Measurements from ENCODE around the gene CTIF. TPM values are rescaled to one million over a fixed set of nuclear protein-coding genes. Genes with fewer than 3 reads are reported as not detected.
A peak's percentile ranks its signal among the peaks of the same experiment; 100 is the strongest.

The CTIF gene
- total and polyA plus RNA-seq, 2 experiments from 2014 or later: 8.6 to 14.4 TPM

- Histone ChIP-seq H3K36me3 (ENCODE audit: insufficient read depth) (no peaks in the 10 kb centered on the region), H3K79me2 (replicated peaks; ENCODE audit: insufficient read depth) (no peaks in the 10 kb centered on the region), H3F3A (replicated peaks; ENCODE audit: low read depth) (0 out of 2 replicates have a peak, but pooled peaks cover 8% of the 10 kb centered on the region), H3K27me3 (ENCODE audit: insufficient read depth) (no peaks in the 10 kb centered on the region), H3K27ac (ENCODE audit: low read depth) (no peak overlapping the region), H4K20me1 (replicated peaks; ENCODE audit: insufficient read depth) (0 out of 2 replicates have a peak, but pooled peaks cover 2% of the 10 kb centered on the region), H2AFZ (no peak overlapping the region), H3K9me2 (ENCODE audit: insufficient read depth) (no peaks in the 10 kb centered on the region), H3K4me1 (ENCODE audit: insufficient read depth) (peaks cover 32% of the 10 kb centered on the region), H3K4me3 (no peak overlapping the region), H3K4me2 (no peak overlapping the region)
- Mint-ChIP-seq H3K27me3 (ENCODE audit: insufficient read depth, low read depth, poor library complexity) (peaks cover 20% of the 10 kb centered on the region), H3K27ac (no peak overlapping the region), H3K4me1 (peaks cover 49% of the 10 kb centered on the region), H3K4me3 (no peak overlapping the region), H3K36me3 (ENCODE audit: low read depth) (peaks cover 7% of the 10 kb centered on the region; the same call in 2 of the 3 replicates), H3K9me3 (peaks cover 8% of the 10 kb centered on the region; the same call in 2 of the 3 replicates)
- TF ChIP-seq REST (IDR thresholded peaks at IDR 0.05; ENCODE audit: unreplicated experiment) (no peak), EZH2phosphoT487 (IDR thresholded peaks at IDR 0.05; ENCODE audit: unreplicated experiment) (no peak), ZNF331 (CRISPR knock-in tag; IDR thresholded peaks at IDR 0.05; ENCODE audit: low read depth) (no peak), ETS1 (IDR thresholded peaks at IDR 0.05) (no peak), NANOG (IDR thresholded peaks at IDR 0.05; ENCODE audit: borderline replicate concordance) (no peak), EZH2 (IDR thresholded peaks at IDR 0.05; ENCODE audit: low read depth, unreplicated experiment) (no peak)
- ATAC-seq (no peak), DNase-seq (ENCODE audit: low spot score) (no peak)
Observed at GRCh38 chr18:48826271-48826670, 287.4 kb downstream of the CTIF start.

GRCh38 chr18:48826806-48827205 is 288.0 kb downstream of the CTIF start:
- Mint-ChIP-seq H3K36me3 (ENCODE audit: low read depth) (peaks cover 7% of the 10 kb centered on the region; the same call in 2 of the 3 replicates), H3K27ac (no peak overlapping the region), H3K4me3 (peak overlapping the region; percentile 69; the same call in 1 of the 3 replicates), H3K4me1 (peaks cover 50% of the 10 kb centered on the region), H3K9me3 (peaks cover 8% of the 10 kb centered on the region; the same call in 2 of the 3 replicates), H3K27me3 (ENCODE audit: insufficient read depth, low read depth, poor library complexity) (peaks cover 20% of the 10 kb centered on the region)
- Histone ChIP-seq H4K20me1 (replicated peaks; ENCODE audit: insufficient read depth) (no peaks in the 10 kb centered on the region), H3K27ac (ENCODE audit: low read depth) (0 out of 2 replicates have a peak overlapping the region, but pooled peaks have one; percentile 59), H3K4me2 (peak overlapping the region; percentile 78), H3K9me2 (ENCODE audit: insufficient read depth) (no peaks in the 10 kb centered on the region), H3F3A (replicated peaks; ENCODE audit: low read depth) (0 out of 2 replicates have a peak, but pooled peaks cover 8% of the 10 kb centered on the region), H3K36me3 (ENCODE audit: insufficient read depth) (no peaks in the 10 kb centered on the region), H3K79me2 (replicated peaks; ENCODE audit: insufficient read depth) (no peaks in the 10 kb centered on the region), H2AFZ (no peak overlapping the region), H3K4me3 (no peak overlapping the region), H3K4me1 (ENCODE audit: insufficient read depth) (peaks cover 32% of the 10 kb centered on the region), H3K27me3 (ENCODE audit: insufficient read depth) (no peaks in the 10 kb centered on the region)
- DNase-seq (ENCODE audit: low spot score) (no peak), ATAC-seq (no peak)
- TF ChIP-seq ZNF462 (CRISPR knock-in tag; IDR thresholded peaks at IDR 0.05): no peak
